NCI-H524 treated with DMSO at 0.1 percent for 48 hours (cell line): ENCODE data around the gene MYL3.

Experiments
- DNase-seq: peaks from one replicate; lab custom pipeline; 2025; lab: John Stamatoyannopoulos, UW

MYL3 gene

DNA sequence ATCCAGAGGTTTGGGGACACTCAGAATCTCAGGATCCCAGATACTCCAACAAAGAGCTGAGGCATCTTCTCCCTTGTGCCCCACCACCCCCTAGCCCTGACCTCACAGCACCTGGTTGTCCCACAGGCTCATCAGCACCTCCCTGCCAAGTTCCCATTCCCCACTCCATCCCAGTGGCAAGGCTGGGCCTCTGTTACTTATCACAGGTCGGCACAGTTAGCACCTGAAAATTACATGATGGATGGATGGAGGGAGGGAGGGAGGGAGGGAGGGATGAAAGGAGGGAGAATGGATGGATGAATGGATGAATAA lies 12.8 kb downstream of the MYL3 start:
- no peak for DNase-seq

DNA sequence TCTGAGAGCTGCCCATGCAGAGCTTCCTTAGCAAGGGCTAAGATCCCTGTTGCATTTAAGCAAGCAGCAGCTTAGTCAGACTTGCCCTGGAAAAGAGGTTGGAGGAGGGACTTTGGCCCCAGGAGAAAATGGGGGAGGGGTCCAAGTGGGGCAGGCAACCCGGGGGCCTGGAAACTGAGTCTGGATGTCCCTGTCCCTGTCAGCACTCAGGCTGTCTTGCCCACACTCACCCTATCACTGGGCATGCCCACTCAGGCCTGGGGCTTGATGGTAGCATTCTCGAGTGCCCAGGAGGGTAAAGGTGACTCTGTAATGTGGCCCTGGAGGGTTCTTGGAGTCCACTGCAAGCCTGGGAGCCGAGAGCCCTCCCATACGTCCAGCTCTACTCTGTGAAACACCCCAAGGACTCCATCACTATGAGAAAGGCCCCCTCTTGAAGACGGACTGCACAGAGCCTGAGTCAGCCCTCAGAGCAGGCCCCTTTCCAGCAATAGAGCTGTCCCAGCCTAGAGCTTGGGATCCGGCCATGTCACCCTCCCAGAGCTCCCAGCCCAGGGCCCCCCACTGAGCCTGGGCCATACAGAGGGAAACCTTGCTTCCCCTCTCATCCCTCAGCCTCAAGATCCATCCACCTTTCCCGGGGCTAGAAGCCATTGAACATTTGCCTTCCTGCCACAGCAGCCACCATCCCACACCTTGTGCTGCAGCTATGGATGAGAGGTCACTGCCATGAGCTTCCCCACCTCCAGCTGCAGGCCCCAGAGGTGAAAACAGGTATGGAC lies 13.4 kb downstream of the MYL3 start:
- DNase-seq: no peak

DNA sequence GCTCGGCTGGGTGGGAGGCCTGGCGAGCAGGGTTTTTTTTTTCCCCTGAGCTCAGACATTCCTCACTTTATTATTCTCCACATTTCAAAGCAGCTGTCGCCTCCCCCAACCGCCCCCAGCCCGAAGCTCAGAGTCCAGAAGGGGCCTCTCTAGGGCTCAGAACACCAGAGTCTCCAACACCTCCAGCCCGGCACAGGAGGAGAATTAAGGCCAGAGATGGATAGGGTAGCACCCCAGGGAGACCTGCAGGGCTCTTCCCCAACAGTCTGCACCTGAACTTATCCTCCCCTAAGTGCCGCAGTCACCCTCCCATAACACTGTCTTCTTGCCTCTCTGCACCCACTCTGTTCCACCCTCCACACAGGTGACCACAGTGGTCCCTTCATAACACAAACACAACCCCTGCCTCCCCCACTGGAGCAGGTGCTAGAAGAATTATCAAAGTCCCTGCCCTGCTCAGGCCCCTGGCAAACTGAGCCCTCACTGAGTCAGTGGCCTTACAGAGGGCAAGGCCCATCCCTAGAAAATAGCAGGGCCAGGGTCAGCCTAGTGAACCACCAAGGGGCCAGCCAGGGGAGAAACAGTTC lies 14.1 kb downstream of the MYL3 start:
- DNase-seq: no peak

DNA sequence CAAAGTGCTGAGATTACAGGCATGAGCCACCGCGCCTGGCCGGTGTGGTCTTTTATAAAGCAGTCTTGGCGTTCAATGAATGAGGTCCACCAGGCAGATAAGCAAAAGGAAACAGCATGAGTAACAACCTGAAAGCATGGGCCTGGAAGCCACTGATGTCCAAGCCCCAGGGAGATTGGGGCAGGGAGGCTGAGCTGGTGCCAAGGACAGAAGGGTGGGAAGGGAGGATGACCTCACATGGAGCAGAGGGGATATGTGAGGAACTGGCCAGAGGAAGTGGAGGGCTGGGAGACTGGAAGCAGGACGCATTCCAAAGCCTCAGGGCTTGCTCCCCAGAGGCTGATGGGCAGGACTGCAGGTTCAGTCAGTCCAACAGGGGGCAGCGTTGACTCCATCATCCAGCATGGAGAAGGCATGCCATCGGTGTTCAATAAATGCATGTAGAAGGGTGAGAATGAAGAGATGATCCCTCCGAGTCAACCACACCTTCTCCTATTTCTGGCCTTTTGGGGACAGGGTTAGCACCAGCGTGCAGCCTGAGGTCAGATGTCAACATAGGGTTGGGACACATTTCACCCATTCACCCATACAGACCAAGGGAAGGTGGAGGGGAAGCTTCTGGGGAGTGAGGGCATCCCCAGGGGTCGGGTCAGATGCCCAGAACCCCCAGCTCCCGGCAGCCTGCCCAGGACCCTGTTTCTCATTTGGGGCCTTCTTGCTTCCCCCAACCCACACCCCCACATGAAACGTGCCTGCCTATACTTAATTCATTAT lies 14.8 kb downstream of the MYL3 start:
- DNase-seq: no peak

DNA sequence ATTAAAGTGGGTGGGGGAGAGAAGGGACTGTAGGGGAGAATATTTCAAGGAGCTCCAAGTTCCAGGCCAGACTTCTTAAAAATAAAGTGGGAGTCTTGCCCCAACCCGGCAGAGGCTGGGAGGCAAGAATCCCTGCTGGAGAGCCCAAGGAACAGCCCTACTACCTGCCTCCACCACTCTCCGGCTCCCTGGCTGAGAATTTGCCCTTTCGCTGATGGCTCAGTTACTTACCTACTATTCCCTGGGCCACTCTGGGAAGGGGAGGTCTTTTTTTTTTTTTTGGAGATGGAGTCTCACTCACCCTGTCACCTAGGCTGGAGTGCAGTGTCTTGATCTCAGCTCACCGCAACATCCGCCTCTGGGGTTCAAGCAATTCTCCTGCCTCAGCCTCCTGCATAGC lies 15.5 kb downstream of the MYL3 start:
- DNase-seq: no peak

DNA sequence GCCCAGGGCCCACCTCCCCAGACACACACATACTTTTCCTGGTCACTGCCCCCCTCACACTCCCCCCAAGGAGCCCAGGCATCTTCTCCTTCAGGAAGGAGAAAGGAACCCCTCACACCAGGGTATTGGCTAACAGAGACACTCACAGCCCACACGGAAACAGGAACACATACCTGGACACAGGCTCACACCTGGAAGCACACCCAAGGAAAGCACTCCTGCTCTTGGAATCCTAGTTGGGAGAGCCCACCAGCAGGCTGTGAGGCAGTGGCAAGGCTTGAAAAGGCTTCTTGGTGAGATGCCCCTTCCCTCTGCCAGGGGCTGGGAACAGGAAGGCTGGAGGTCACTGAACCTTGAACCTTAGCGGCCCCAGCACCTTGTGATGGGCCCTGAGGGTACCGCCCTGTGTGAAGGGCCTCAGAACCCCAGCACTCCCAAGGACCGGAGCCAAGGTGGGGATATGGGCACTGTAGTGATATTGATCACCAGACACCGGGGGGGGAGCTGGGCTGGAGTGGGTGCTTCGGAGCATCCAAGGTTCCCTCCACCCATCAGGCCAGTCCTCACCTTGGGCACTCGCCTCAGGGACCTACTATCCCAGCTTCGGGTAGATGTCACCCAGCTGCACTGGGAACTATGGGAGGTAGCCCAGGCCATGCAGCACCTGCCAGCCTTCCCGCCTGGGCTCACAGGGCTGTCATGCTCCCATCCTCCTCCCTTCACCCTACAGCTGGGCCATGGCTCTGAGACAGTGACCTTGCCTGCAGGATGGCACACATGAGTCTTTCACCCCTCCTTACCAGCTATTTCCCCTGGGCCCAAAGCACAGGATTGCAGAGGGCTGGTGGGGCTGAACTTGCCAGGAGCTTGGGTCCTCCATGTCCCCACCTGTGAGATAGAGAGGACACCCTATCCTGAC lies 16.4 kb downstream of the MYL3 start:
- DNase-seq: no peak

DNA sequence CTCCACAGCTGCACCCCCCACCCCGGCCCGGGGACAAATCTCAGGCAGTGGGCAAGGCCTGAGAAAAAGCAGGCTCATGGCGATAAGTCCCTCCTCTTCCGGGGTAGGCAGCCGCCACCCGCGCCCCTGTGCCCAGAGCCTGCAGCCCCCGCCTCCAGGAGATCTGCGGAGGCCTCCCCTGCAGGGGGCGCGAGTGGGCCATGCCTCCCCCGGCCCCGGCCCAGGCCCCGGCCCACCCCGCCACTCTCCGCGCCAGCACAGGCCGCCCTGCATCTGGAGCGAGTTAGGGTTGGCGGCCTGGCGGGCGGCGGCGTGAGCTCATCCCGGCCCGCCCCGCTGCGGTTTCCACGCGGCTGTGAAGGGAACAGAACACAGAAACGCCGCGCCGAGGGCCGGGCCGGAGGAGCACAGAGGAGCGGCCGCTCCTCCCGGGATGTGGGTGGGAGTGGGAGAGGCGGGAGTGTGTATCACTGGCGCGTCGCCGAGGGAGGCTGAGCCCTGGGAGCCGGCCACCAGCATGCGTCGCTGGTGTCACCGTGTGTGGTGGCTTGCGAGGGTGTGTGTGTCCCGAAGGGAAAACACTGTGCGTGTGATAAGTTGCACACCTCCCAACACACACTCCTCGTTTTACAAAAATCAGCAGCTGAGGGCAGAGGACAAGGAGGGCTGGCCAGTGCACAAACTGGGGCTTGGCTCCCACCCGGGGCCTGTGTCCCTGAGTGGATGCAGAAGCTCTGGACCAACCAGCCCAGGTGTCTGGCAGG lies 17.2 kb downstream of the MYL3 start:
- peak; percentile 2 for DNase-seq

DNA sequence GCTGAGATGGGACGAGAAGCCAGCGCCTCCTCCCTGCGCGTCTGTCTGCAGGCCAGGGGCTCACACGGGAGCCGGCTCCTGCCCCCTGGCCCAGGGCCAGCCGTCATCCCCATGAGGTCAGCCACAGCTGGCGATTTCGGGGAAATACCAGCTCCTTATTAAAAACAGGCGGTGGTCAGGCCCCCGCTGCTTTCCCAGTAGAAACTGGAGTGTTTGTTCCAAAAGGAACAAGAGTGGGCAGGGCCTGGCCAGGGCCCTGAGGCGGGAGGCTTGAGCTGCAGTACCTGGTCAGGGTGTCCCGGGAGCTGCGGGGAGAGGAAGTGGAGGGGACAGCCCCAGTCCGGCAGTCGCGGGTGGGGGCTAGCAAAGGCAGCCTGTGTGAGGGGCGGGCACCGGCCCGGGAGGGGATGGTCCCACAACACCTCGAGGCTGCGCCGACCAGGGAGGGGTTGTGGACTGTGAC lies 17.8 kb downstream of the MYL3 start:
- no peak for DNase-seq

DNA sequence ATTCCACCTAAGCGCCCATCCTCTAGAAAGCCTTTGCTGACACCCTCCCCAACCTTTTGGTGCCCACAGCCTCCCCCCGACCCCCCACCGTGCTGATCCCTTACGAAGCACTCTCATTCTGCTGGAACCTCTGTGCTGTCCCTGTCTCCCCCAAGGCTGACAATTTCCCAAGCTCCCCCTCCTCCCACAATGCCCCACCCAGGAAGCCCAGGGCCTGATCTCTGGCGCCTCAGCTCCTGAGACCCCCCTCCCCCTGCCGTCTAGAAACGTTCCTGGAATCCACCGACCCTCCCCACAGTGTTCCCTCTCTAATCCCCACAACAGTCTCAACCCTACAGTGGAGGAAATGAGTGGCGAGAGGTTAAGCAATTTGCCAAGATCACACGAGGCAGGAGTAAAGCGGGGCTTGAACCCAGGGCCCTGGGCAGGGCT lies 18.3 kb downstream of the MYL3 start:
- DNase-seq: no peak

DNA sequence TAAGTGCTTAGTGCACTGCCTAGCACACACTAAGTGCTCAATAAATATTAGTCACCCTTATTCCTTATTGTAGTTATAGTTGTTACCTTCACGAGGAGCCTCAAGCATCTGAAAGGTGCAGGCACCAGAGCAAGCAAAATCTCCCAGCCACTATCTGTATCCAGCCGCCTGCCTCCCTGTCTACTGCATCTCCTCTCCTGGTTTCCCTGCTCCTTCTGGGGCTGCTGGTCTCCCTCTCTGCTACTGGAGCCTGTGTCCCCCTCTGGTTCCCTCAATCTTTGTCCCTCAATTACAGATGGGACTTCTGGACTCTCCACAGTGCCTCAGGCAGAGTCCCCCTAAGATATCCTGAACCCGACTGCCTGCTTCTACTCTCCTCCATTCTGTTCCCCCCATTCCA lies 18.8 kb downstream of the MYL3 start:
- no peak for DNase-seq

DNA sequence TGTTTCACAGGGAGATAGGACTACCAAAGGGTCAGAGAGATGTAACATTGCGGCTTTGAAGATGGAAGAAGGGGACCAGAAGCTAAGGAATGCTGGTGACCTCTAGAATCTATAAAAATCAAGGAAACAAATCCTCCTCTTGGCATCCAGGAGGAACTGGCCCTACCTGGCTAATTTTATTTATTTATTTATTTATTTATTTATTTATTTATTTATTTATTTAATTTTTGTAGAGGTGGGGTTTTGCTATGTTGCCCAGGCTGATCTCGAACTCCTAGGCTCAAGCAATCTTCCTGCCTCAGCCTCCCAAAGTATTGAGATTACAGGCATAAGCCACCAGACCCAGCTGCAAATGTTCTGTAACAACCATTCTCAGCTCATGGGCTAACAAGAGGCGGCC lies 19.7 kb downstream of the MYL3 start:
- DNase-seq: no peak

DNA sequence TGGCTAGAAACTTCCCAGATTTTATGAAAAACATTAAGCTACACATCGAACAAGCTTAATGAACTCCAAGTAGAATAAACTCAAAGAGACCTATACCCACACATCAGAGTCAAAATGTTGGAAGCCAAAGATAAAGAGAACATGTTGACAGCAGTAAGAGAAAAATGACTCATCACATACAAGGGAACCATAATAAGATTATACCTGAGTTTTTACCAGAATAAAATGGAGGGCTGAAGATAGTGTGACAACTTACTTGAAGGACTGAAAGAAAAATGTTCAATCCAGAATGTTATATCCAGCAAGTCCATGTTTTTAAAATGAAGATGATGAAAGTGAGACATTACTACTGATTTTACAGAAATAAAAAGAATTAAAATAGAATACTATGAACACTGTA lies 22.8 kb downstream of the MYL3 start:
- no peak for DNase-seq

DNA sequence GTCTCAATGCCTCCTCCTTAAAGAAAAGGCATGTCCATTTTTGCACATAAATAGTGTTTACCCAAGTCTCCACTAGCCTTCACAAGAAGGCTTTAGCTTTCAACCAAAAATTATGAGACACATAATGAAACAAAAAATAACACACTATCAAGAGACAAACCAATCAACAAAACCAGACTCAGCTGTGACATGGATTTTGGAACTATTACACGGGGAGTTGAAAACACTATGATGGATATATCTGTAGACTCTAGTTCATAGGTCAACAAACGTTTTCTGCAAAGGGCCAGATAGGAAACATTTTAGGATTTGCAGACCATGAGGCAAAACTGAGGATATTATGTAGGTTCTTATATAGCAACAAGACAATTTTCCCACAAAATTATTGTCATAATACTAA lies 24.9 kb downstream of the MYL3 start:
- no peak for DNase-seq

DNA sequence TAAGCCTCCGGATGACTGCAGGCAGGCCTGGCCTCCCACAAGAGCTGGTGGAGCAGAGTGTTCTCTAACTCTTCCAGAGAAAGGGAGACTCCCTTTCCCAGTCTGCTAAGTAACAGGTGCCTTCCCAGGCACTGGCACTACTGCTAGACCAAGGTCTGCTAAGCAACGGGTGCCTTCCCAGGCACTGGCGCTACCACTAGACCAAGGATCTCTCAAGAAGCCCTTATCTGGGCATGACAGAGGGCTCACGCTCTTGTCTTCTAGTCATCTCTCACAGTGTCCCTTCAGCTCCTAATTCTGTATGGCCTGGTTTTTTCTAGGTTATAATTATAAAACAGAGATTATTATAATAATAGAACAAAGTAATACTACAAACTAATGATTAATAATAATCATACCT lies 27.8 kb downstream of the MYL3 start:
- no peak for DNase-seq

DNA sequence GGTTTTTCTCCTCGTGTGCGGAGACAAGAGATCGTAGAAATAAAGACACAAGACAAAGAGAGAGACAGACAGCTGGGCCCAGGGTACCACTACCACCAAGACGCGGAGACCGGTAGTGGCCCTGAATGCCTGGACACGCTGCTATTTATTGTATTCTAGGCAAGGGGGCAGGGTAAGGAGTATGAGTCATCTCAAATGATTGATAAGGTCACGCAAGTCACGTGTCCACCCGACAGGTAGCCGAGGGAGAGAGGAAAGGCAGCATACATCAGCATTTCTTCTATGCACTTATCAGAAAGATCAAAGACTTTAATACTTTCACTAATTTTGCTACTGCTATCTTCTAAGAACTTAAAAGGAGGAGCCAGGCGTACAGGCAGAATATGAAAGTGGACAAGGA lies 28.2 kb downstream of the MYL3 start:
- DNase-seq: no peak

DNA sequence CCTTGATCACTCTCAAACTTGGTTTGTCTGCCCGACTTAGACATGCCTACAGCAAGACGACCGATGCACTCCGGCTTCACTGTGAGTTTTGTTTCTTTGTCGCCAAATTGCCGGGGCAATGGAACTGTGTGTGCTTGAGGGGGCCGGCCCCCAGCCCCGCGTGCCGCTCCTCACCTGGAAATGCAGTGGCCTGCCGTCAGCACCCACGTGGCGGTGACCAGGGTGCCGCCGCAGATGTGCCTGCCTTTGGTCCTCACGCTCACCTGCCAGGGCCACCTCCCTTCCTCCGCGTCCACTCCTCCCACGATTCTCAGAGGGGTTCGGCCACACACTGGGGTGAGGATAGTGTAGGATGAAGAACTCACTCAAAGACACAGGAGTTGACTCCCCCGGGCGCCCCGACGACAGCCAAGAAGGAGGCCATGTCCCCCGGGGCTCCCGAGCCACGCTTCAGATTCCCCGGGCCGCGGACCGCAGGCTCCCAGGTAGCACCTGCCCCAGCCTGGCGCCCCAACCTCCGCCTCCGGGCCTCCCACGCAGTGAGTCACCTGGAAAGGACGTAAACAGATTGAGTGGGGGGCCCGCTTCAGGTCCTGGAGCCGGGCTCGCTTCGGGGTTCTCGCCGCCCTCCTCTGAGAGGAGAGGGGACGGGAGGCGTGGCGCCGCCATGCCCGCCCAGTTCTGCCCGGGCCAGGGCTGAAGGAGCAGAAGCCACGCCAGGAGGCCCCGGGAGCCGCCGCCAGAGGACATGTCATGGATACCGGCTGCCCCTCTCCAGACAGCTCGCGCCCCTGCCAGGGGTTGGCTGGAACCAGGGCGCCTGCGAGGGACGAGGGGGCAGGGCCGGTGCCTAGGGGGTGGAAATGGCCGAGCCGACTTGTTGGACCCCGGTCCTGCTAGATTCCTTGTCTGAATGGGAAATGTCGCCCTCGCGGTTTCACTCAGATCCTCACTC lies 29.6 kb downstream of the MYL3 start:
- no peak for DNase-seq

DNA sequence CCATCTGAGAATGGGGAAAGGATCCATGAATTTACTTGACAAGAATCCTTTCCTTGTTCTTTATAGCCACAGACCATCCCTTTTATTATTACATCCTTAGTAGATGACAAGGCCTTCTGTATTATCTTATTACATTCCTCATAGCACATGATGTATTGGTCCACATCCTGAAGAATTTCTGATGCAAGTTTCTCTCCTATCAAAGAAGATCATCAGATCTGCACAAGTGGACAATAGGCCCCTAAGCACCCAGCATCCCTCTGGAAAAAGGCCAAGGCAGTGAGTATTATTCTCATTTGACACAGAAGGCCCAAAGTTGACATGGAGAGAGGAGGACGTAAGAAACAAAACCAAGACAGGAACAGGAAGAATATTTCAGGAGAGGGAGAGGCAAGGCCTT lies 31.4 kb downstream of the MYL3 start:
- DNase-seq: no peak

DNA sequence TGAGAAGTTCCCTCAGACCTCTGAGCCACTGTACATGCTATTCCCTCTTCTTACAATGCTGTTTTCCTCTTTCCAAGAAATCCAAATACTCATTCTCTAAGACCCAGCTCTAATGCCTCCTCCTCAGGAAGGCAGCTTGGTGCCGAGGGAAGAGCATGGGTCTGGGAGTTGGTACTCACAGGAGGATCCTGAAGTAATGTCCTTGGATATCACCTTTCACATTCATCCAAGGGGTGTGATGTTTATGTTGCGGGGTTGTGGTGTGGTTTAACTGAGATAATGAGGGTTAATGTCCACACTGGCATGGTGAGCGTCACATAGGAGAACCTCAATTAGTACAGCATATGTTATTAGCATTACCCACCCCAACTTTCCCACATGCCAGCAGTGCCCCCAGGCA lies 31.9 kb downstream of the MYL3 start:
- DNase-seq: no peak

DNA sequence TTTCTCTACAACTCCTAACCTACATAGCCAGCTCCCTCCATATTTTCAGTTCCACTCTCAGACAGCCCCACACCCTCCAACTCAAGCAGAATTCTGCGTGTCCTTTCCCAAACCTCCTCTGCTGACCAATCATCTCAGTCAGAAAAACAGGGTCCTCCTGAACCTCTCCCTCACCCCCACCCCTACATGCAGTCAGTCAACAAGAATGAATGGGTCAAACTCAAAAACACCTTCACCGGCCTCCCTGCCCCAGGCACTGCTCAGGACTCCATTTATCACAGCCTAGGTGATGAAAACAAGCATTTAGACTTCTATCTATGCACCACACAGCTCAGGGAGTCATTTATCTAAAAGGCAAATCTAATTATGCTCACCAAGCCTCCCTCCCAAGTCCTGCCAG lies 32.4 kb downstream of the MYL3 start:
- DNase-seq: no peak

DNA sequence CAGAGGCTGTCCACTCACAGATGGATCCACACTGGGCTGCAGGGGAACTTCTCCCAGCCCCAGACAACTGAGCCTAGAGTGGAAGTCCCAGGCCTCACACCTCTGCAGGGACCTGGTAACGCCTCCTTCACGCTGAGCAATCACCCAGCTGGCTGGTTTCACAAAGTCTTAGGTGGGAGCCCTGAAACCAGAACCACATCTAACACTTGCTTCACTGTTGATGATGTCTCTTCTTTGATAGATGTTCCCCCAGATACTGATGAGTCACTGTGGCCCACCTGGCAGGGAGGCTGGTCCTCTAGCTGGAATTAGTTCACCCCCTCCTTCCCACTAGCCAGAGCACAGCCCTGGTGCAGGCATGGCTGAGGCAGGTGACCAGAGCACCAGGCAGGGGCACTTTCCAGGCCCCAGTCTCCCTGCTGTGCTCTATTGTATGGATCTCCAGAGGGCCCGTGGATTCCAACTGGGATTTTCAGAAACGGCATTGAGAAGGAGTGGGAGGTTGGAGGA lies 33.5 kb downstream of the MYL3 start:
- DNase-seq: no peak
